Ishikawa (cell line): ENCODE measurements around the gene ZNF433.

Source experiments
- CEBPB ChIP-seq: IDR thresholded peaks from 2 replicates; pipeline ENCODE4 v1.6.1; 2012
- CREB1 ChIP-seq: IDR thresholded peaks from 2 replicates; pipeline ENCODE4 v1.6.1; 2012; ENCODE audit warnings: low read depth
- EGR1 ChIP-seq: IDR thresholded peaks from 2 replicates; pipeline ENCODE4 v1.6.1; 2012
- EP300 ChIP-seq: IDR thresholded peaks from 2 replicates; pipeline ENCODE4 v1.6.1; 2012; ENCODE audit warnings: borderline replicate concordance
- FOXM1 ChIP-seq: IDR thresholded peaks from 2 replicates; pipeline ENCODE4 v1.6.1; 2012; ENCODE audit warnings: low read depth, borderline replicate concordance
- NFIC ChIP-seq: IDR thresholded peaks from 2 replicates; pipeline ENCODE4 v1.6.1; 2012
- RAD21 ChIP-seq: IDR thresholded peaks from 2 replicates; pipeline ENCODE4 v1.6.1; 2012; ENCODE audit warnings: low read depth
- TAF1 ChIP-seq: IDR thresholded peaks from 2 replicates; pipeline ENCODE4 v1.6.1; 2012; ENCODE audit warnings: low read depth, mild to moderate bottlenecking
- TCF12 ChIP-seq: IDR thresholded peaks from 2 replicates; pipeline ENCODE4 v1.6.1; 2012; ENCODE audit warnings: low read depth
- TEAD4 ChIP-seq: IDR thresholded peaks from 2 replicates; pipeline ENCODE4 v1.6.1; 2012
- YY1 ChIP-seq: IDR thresholded peaks from 2 replicates; pipeline ENCODE4 v1.6.1; 2012; ENCODE audit warnings: low read depth
- ZBTB7A ChIP-seq: IDR thresholded peaks from 2 replicates; pipeline ENCODE4 v1.6.1; 2012; ENCODE audit warnings: low read depth
- TF ChIP-seq, protein P1 (sequence below): IDR thresholded peaks from 2 replicates; pipeline ENCODE4 v1.6.1; 2012; ENCODE audit warnings: low read depth, mild to moderate bottlenecking
- TF ChIP-seq, protein P2 (sequence below): IDR thresholded peaks from 2 replicates; pipeline ENCODE4 v1.6.1; 2012
- TF ChIP-seq, protein P3 (sequence below): IDR thresholded peaks from 2 replicates; pipeline ENCODE4 v1.6.1; 2012

The ZNF433 gene

DNA sequence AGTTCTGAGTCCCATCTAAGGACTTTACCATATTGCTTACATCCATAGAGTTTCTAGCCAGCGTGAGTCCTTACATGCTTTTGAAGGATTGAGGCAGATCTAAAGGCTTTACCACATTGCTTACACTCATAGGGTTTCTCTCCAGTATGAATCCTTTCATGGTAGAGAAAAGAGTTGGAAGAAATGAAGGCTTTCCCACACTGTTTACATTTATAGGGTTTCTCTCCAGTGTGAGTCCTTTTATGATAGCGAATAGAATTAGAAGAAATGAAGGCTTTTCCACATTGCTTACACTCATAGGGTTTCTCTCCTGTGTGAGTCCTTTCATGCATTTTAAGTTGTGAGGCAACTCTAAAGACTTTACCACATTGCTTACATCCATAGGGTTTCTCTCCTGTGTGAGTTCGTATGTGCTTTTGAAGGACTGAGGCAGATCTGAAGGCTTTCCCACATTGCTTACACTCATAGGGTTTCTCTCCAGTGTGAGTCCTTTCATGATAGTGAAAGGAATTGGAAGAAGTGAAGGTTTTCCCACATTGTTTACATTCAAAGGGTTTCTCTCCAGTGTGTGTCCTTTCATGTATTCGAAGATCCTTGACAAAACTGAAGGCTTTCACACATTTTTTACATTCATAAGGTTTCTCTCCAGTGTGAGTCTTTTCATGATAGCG lies 8.4 kb upstream of the ZNF433 start:
- TF ChIP-seq TCF12 (0 out of 2 replicates have a peak, but pooled peaks have one; percentile 14), RAD21 (no peak), YY1 (no peak), EP300 (no peak), NFIC (no peak)
- TF ChIP-seq, protein P1, sequence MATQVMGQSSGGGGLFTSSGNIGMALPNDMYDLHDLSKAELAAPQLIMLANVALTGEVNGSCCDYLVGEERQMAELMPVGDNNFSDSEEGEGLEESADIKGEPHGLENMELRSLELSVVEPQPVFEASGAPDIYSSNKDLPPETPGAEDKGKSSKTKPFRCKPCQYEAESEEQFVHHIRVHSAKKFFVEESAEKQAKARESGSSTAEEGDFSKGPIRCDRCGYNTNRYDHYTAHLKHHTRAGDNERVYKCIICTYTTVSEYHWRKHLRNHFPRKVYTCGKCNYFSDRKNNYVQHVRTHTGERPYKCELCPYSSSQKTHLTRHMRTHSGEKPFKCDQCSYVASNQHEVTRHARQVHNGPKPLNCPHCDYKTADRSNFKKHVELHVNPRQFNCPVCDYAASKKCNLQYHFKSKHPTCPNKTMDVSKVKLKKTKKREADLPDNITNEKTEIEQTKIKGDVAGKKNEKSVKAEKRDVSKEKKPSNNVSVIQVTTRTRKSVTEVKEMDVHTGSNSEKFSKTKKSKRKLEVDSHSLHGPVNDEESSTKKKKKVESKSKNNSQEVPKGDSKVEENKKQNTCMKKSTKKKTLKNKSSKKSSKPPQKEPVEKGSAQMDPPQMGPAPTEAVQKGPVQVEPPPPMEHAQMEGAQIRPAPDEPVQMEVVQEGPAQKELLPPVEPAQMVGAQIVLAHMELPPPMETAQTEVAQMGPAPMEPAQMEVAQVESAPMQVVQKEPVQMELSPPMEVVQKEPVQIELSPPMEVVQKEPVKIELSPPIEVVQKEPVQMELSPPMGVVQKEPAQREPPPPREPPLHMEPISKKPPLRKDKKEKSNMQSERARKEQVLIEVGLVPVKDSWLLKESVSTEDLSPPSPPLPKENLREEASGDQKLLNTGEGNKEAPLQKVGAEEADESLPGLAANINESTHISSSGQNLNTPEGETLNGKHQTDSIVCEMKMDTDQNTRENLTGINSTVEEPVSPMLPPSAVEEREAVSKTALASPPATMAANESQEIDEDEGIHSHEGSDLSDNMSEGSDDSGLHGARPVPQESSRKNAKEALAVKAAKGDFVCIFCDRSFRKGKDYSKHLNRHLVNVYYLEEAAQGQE, result no peak
- TF ChIP-seq, protein P2, sequence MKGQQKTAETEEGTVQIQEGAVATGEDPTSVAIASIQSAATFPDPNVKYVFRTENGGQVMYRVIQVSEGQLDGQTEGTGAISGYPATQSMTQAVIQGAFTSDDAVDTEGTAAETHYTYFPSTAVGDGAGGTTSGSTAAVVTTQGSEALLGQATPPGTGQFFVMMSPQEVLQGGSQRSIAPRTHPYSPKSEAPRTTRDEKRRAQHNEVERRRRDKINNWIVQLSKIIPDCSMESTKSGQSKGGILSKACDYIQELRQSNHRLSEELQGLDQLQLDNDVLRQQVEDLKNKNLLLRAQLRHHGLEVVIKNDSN, result no peak

DNA sequence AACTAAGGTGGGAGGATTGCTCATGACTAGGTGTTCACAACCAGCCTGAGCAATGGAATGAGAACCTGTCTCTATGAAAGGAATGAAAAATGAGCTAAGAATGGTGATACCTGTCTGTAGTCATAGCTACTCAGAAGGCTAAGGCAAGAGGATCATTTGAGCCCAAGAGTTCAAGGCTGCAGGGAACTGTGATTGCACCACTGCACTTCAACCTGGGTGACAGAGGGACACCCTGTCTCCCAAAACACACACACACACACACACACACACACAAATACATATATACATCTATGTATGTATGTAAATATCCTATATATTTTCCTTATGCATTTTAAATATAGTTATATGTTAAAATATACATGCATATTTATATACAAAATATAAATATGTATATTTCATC lies 7.4 kb upstream of the ZNF433 start:
- TF ChIP-seq RAD21 (no peak), TEAD4 (no peak), TAF1 (no peak), YY1 (no peak), FOXM1 (no peak), CEBPB (no peak), NFIC (no peak), EGR1 (no peak), TCF12 (no peak), ZBTB7A (no peak), CREB1 (no peak), EP300 (no peak)
- TF ChIP-seq, protein P3, sequence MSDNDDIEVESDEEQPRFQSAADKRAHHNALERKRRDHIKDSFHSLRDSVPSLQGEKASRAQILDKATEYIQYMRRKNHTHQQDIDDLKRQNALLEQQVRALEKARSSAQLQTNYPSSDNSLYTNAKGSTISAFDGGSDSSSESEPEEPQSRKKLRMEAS, result no peak
- TF ChIP-seq, protein P2, result no peak
- TF ChIP-seq, protein P1, result no peak

DNA sequence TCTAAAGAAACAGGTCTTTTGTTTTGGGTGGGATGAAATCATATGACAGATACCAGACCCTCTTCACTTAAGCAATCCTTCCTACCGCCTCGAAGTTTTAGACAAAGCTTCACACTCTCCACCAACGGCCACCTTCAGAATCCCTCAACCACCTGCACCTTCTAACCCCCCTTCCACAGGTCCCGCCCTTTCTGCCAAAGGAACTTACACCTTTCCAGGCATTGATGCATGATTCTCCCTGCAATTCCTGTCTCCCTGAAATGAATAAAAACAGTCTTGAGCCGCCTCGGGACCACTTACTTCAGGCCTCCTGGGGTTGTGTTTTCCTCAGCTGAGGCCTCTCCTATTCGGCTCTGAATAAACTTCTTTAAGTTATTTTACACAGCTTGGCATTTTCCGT lies 859 bp downstream of the ZNF433 start:
- TF ChIP-seq, protein P1, result no peak
- TF ChIP-seq TCF12 (no peak), TAF1 (no peak), ZBTB7A (no peak), FOXM1 (no peak)

DNA sequence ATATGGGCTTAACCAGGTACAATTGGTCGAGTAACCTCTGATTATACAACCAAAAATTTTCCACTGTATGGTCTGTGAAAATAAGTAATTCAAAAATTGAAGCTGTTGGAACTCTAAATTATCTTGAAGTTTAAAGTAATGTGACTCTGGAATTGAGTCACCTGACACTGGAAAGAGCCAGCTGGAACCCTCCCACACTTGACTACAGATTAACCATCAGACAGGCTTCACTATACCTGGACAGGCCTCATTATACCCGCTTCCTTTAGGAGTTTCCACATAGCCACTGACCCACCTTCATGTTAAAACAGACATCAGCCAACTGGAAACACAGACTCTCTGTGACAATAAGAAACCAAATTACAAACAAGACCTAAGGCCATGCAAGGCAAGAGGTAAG lies 1.3 kb downstream of the ZNF433 start:
- TF ChIP-seq CREB1, result no peak
- TF ChIP-seq, protein P2, result peak; percentile 20; the same call in 1 of the 2 replicates

DNA sequence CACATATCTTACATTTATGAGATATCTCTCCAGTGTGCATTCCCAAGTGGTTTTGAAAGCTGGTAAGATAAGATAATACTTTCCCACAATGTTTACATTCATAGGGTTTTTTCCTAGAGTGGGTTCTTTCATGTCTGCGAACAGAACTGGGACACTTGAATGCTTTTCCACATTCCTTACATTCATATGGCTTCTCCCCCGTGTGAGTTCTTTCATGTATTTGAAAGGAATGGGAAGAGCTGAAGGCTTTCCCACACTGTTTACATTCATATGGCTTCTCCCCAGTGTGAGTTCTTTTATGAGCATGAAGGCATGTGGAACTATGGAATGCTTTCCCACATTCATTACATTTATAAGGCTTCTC lies 19.7 kb downstream of the ZNF433 start:
- TF ChIP-seq RAD21 (no peak), TCF12 (no peak), NFIC (no peak), TEAD4 (no peak)
- TF ChIP-seq, protein P2, result no peak
